Thoracic aorta (tissue), 2 donors: ENCODE results near the gene RNF207. TPM values are rescaled to one million over a fixed set of nuclear protein-coding genes. Genes with fewer than 3 reads are reported as not detected.

Source experiments
- ATAC-seq: fragments of 150-250 bp; one replicate; pipeline ENCODE4 v1.8.0; 2017; ENCODE audit warnings: low read depth; ENCODE audit not compliant: insufficient number of reproducible peaks, low FRiP score
- DNase-seq: peaks from one replicate; pipeline ENCODE4 v3.0.0-alpha.2; 2020; ENCODE audit warnings: low spot score
- H3K27ac ChIP-seq, 2 donors: fragments of 200-600 bp; sonication (generic); 1 replicate in 1 of 2; 2 replicates in 1 of 2; pipeline ENCODE4 v1.5.1; 2016; ENCODE audit warnings: mild to moderate bottlenecking in 2 of 2, moderate library complexity in 2 of 2
- H3K27me3 ChIP-seq: fragments of 200-600 bp; sonication (generic); replicated peaks from 2 replicates; pipeline ENCODE4 v1.6.0; 2016; ENCODE audit warnings: mild to moderate bottlenecking; ENCODE audit not compliant: insufficient read depth
- H3K36me3 ChIP-seq: fragments of 200-600 bp; sonication (generic); one replicate; pipeline ENCODE4 v1.5.1; 2016
- H3K4me1 ChIP-seq, 2 donors: fragments of 200-600 bp; sonication (generic); 1 replicate in 1 of 2; 2 replicates in 1 of 2; pipeline versions ENCODE4 v1.5.1 to v1.6.0; 2016; ENCODE audit warnings: low read depth in 2 of 2, mild to moderate bottlenecking in 1 of 2; ENCODE audit not compliant: control insufficient read depth in 1 of 2
- H3K4me3 ChIP-seq: fragments of 200-600 bp; sonication (generic); 2 replicates; pipeline ENCODE4 v1.5.1; 2016; ENCODE audit warnings: mild to moderate bottlenecking
- H3K9me3 ChIP-seq: fragments of 200-600 bp; sonication (generic); 2 replicates; pipeline ENCODE4 v1.5.1; 2016
- total RNA-seq, 2 donors: library from RNA; depleted of rRNA; stranded (reverse); fragments of >200 nt; gene quantifications; one replicate each; pipeline versions ENCODE4 v1.1.0 to v1.2.3, GENCODE V29; 2016
- TF ChIP-seq, protein P1 (sequence below): fragments of 200-600 bp; sonication (generic); IDR thresholded peaks from one replicate; pipeline ENCODE4 v1.5.1; 2019; ENCODE audit warnings: antibody characterized with exemption

Gene RNF207, protein sequence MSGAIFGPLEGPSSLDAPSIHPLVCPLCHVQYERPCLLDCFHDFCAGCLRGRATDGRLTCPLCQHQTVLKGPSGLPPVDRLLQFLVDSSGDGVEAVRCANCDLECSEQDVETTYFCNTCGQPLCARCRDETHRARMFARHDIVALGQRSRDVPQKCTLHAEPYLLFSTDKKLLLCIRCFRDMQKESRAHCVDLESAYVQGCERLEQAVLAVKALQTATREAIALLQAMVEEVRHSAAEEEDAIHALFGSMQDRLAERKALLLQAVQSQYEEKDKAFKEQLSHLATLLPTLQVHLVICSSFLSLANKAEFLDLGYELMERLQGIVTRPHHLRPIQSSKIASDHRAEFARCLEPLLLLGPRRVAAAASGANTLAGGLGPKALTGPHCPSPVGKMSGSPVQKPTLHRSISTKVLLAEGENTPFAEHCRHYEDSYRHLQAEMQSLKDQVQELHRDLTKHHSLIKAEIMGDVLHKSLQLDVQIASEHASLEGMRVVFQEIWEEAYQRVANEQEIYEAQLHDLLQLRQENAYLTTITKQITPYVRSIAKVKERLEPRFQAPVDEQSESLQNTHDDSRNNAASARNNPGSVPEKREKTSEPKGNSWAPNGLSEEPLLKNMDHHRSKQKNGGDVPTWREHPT
- total RNA-seq = 10 to 100 TPM; 30.5 to 50.1 TPM

DNA sequence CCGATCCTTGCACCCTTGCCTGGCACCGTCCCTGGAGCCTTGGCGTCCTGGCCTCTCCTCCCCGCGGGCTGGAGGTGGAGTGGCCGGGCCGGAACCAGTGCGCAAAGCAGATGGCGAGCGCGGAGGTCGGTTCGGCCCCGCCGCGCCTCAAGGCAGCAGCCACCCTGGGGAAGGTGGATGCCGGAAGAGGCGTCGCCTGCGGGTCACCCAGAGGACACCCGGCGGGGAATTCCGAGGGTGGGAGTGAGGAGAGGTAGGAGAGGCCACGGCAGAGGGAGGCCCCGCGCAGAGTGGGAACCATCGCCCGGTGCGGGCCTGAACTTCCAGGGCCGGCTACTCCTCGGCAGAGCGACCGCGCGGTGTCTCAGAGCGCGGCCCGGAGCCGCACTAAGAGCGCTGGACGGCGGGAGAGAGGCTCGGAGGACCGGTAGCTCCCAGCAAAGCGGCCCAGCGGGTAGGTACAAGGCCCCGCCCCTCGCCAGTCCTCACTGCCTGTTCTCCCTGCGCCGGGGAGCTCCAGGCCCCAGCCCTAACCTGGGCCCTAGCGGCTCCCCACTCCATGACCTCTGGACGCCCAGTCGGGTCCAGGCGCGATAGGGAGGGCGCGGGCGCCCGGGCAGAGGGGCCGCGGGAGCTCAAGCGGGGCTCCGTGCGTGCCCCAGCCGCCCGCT, at the start of gene RNF207:
Gene RNF207 (plus strand): TSS at position 271 of the 671 bp plus-strand sequence. CDS start 417 bp downstream, outside the sequence.
- no peaks in the 10 kb centered on the region for H3K27me3 ChIP-seq
- no peaks in the 10 kb centered on the region for H3K36me3 ChIP-seq
- H3K9me3 ChIP-seq = no peaks in the 10 kb centered on the region
- peak within 1 kb of the TSS; percentile 93 for H3K4me3 ChIP-seq
- DNase-seq = no peak
- H3K4me1 ChIP-seq = peaks cover 8 to 17% of the 10 kb centered on the region in 2 donors
- TF ChIP-seq, protein P1, sequence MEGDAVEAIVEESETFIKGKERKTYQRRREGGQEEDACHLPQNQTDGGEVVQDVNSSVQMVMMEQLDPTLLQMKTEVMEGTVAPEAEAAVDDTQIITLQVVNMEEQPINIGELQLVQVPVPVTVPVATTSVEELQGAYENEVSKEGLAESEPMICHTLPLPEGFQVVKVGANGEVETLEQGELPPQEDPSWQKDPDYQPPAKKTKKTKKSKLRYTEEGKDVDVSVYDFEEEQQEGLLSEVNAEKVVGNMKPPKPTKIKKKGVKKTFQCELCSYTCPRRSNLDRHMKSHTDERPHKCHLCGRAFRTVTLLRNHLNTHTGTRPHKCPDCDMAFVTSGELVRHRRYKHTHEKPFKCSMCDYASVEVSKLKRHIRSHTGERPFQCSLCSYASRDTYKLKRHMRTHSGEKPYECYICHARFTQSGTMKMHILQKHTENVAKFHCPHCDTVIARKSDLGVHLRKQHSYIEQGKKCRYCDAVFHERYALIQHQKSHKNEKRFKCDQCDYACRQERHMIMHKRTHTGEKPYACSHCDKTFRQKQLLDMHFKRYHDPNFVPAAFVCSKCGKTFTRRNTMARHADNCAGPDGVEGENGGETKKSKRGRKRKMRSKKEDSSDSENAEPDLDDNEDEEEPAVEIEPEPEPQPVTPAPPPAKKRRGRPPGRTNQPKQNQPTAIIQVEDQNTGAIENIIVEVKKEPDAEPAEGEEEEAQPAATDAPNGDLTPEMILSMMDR = no peak
- peak; percentile 11 for ATAC-seq
- peak within 1 kb of the TSS; percentile 71 to 85 for H3K27ac ChIP-seq

DNA sequence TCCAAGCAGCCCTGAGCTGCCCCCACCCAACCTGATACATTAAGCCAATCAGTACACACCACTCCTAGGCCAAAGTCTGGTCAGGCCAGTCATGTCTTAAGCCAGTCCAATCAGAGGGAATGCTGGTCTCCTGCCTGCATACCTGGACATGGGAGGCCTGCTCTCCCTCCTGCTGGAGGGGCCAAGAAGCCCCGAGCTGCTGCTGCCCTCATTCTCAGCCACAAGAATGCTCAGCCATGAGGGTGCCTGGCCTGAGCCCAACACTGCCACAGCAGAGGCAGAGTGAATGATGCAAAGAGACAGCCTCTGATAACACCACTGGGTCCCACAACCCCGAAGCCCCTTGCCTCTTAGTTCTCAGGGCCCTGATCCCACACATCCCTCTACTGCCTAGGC, 48.8 kb upstream of the RNF207 start:
- Histone ChIP-seq H3K4me1 (no peaks in the 10 kb centered on the region), H3K27ac (no peak overlapping the region), H3K27me3 (no peaks in the 10 kb centered on the region), H3K4me3 (no peak overlapping the region), H3K36me3 (no peaks in the 10 kb centered on the region), H3K9me3 (no peaks in the 10 kb centered on the region)
- no peak for ATAC-seq
- DNase-seq = no peak
- TF ChIP-seq, protein P1 = no peak

DNA sequence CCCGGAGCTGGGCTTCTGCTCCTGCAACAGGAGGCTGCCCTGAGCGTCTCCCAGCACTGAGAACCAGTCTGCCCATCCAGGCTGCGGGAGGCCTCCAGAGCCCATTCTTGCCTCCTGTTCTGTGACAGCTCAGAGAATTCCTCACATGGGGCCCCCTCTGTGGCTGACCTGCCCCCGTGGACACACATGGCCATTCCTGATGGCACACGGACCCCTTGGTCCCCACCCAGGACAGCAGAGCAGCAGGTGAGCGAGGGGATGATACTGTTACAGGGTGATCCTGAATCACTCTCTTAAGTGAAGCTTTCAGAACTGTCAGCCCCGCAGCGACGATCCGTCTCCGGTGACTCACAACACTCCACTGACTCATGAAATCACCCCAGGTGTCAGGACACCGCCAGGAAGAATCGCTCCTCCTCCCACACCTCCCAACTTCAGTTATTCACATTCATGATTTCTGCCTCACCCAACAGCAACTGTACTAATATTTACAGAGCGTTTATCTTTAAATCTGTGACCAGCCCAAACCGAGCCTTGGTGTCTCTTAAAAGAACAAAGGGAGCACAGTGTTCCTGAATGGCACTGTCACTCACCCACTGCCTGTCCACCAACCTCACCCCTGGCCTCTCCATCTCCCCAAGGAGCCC, 48.3 kb upstream of the RNF207 start:
- ATAC-seq (no peak), DNase-seq (no peak)
- no peaks in the 10 kb centered on the region for H3K27me3 ChIP-seq
- H3K9me3 ChIP-seq = no peaks in the 10 kb centered on the region
- no peak overlapping the region for H3K27ac ChIP-seq
- H3K4me3 ChIP-seq = no peak overlapping the region
- no peaks in the 10 kb centered on the region for H3K36me3 ChIP-seq
- no peaks in the 10 kb centered on the region for H3K4me1 ChIP-seq
- TF ChIP-seq, protein P1 = no peak

DNA sequence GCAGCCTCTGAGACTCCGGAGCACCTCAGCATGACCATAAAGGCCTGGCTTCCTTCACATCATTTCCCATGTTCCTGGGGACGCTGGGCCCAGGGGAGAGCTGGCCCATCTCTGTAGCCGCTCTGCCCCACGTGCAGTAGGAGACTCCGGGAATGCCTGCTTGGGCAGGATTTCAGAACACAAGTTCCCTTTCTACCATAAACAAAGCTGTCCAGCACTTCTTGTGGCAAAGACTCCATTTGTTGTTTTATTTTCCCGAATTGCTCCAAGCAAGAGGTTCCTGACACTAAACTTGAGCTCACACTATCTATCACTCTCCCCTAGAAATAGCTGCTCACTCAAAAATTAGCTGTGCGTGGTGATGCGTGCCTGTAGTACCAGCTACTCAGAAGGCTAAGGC, 47.7 kb upstream of the RNF207 start:
- DNase-seq = no peak

More for the DNA sequence above, 47.7 kb upstream of the RNF207 start:
- no peak overlapping the region for H3K27ac ChIP-seq
- no peaks in the 10 kb centered on the region for H3K4me1 ChIP-seq
- TF ChIP-seq, protein P1 = no peak
- H3K27me3 ChIP-seq = no peaks in the 10 kb centered on the region
- no peak for ATAC-seq
- no peaks in the 10 kb centered on the region for H3K36me3 ChIP-seq
- H3K4me3 ChIP-seq = no peak overlapping the region
- H3K9me3 ChIP-seq = no peaks in the 10 kb centered on the region
